Measurements from ENCODE around the gene HPS3.
"Not testable (repeated sequence)": the region's sequence is repeated elsewhere in the genome, so short reads cannot be mapped to it uniquely, and the experiment has no call there.

The HPS3 gene, protein sequence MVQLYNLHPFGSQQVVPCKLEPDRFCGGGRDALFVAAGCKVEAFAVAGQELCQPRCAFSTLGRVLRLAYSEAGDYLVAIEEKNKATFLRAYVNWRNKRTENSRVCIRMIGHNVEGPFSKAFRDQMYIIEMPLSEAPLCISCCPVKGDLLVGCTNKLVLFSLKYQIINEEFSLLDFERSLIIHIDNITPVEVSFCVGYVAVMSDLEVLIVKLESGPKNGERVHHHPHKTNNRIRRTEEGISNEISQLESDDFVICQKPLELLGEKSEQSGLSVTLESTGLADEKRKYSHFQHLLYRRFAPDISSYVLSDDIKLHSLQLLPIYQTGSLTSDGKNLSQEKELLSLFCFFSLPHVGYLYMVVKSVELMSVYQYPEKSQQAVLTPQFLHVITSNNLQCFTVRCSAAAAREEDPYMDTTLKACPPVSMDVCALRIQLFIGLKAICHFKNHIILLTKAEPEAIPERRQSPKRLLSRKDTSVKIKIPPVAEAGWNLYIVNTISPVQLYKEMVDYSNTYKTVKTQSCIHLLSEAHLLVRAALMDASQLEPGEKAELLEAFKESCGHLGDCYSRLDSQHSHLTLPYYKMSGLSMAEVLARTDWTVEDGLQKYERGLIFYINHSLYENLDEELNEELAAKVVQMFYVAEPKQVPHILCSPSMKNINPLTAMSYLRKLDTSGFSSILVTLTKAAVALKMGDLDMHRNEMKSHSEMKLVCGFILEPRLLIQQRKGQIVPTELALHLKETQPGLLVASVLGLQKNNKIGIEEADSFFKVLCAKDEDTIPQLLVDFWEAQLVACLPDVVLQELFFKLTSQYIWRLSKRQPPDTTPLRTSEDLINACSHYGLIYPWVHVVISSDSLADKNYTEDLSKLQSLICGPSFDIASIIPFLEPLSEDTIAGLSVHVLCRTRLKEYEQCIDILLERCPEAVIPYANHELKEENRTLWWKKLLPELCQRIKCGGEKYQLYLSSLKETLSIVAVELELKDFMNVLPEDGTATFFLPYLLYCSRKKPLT

DNA sequence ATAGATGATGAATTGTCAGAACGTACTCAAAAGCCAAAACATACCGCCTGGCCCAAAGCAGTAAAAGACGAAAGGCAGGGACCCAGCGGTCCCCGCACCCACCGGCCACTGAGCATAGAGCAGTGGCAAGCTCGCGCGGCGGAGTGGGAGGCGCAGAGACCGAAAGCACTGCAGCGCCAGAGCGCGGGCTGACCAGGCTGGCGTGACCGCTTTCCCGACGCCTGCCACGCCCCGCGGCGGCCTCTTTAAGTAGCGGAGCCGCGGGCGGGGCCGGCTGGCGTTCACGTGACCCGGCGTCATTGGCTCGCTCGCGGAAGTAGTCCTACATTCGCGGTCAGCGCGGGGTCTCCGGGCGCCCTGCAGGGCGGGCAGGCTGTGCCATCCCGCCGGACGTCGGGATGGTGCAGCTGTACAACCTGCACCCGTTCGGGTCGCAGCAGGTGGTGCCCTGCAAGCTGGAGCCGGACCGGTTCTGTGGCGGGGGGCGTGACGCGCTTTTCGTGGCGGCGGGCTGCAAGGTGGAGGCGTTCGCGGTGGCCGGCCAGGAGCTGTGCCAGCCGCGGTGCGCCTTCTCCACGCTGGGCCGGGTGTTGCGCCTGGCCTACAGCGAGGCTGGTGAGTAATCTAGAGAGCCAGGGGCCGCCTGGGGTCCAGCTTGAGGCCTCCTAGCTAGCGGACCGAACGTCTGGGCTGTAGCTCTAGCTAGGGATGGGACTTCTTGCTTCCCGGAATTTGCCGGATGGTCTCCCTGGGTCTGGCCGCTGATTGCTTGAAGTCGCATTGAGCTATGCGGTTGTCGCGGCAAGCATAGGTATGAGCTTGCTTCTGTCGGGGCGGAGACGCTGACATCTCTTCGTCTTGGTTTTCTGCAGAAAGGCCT, at the start of gene HPS3:
TSS of gene HPS3 (plus strand) at position 313 of the 880 bp plus-strand sequence. CDS start at position 399, 86 bp downstream.
- DNase-seq (ENCODE audit: extremely low read depth in 1 of 2, low read depth in 1 of 2), result peak; percentile 71 to 73

- DNase-seq (ENCODE audit: extremely low read depth in 1 of 2, low read depth in 1 of 2), result no peak
These were observed 49.3 kb upstream of the HPS3 start for GRCh38 chr3:149080011-149080698.

- no peak for DNase-seq (ENCODE audit: extremely low read depth in 1 of 2, low read depth in 1 of 2)
These were observed 48.7 kb upstream of the HPS3 start for GRCh38 chr3:149080699-149081091.

GRCh38 chr3:149081772-149082171, 47.7 kb upstream of the HPS3 start:
- no peak for DNase-seq (ENCODE audit: extremely low read depth in 1 of 2, low read depth in 1 of 2)

DNA sequence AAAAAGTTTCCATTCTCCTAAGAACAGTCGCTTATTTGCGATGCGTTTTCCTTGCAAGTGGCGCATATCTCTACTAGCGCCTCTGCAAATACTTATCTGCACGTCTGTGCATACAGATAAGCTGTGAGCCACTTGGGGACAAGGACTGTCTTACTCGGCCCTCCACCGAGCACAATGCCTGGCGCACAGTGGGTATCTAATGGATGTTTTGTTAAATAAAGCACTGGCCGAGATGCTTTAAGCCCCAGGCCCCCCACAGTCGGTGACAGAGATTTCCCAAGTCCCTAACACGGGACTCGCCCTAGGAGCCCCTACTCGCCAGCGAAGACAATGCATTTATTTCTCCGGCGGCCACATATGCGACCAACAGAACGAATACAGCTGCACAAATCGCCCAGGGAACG, 43.6 kb upstream of the HPS3 start:
- no peak for DNase-seq (ENCODE audit: extremely low read depth in 1 of 2, low read depth in 1 of 2)

DNA sequence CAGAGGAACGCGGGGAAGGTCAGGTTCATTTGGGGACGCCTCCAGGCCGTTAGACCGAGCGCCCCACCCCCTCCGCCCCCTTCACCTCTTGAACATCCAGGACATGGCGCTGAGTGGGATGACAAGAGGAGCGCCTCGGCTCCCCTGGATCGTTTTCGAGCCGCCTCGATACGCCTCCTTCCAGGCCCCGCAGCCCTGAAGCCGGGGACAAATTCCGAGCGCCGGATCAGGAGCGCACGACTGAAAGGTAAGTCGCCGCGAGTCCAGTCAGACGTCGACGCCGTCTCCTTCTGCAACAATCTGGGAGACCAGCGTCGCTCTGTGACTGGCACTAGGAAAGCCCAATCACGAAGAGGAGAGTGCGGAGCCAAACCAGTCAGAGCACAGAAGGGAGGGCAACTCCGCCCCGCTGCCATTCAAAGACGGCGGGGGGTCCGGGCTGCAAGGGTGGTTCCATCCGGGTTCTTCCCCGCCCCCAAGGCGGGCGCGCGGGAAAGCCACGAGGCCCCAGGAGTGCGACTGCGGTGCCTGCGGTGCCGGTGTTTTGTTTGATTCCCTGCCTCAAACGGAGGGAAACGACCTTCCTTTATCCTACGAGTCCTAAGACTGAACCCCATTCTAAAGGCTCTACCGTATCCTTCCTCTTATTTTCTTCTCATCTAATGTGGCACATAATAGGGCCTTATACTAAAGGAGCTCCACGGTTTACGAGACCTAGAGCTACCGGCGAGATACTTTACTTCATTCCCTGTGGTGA, 43.0 kb upstream of the HPS3 start, which contains the start of gene HLTF:
TSS of gene HLTF (minus strand) at position 302 of the 757 bp plus-strand sequence. CDS start at position 105, 197 bp downstream.
- peak; percentile 73 to 85 for DNase-seq (ENCODE audit: extremely low read depth in 1 of 2, low read depth in 1 of 2)

DNA sequence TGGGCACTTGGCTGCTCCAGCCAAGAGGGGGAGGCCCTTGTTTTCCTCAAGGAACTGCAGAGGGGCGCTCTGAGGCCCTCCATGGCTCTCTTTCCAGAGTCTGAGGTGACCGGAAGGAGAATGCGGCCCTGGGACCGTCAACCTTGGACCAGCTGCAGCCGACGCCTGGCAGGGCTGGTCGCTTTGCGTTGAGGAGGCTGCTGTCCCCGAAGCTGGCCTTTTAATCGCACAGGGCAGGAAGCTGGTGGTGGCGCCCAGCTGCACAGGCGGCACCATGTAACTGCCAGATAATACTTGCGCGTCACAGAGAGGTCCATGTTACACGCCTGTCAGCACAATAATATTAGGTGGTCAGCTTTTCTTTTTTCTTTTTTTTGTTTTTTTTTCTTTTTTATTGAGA, 42.2 kb upstream of the HPS3 start:
- no peak for DNase-seq (ENCODE audit: extremely low read depth in 1 of 2, low read depth in 1 of 2)

- no peak for DNase-seq (ENCODE audit: extremely low read depth in 1 of 2, low read depth in 1 of 2)
These were observed 40.0 kb upstream of the HPS3 start for GRCh38 chr3:149089395-149089794.

GRCh38 chr3:149090461-149090860, 39.0 kb upstream of the HPS3 start:
- DNase-seq (ENCODE audit: extremely low read depth in 1 of 2, low read depth in 1 of 2), result no peak

DNA sequence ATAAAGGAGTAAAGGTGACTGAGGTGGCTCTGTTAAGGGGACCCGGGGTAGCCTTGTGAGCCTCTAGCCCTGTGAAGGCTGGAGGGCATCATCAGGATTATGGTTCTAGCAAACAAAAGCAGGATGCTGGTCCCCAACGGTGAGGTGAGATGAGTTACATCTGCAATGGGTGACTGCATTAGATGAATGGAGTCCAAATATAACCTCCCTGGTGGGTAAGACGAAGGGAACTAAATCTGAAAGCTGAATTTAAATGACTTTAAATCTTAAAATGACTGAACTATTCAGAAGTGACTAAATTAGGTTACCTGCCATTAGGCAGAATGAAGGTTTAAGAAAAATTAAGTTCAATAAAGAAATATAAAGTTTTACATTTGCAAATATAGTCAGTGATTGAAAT, 38.5 kb upstream of the HPS3 start:
- DNase-seq (ENCODE audit: extremely low read depth in 1 of 2, low read depth in 1 of 2), result no peak

DNA sequence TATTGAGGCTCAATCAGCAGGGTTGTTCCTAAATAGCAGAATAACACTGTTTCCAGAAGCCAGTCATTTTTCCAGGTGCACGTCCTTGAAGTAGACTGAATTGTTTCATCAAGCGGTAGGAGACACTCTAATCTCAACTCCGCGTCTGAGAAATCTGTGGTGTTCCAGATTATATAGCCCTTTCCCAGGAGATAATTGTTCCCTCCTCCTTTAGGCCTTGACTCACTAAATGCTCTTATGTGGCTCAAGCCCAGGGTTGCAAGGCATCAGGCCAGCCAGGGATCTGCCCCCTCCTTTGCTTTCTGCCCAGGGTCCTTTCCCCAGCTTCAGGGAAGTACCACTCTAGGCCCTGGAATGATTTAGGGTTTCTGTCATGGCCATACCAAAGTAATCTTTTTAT, 37.5 kb upstream of the HPS3 start:
- no peak for DNase-seq (ENCODE audit: extremely low read depth in 1 of 2, low read depth in 1 of 2)

- DNase-seq (ENCODE audit: extremely low read depth in 1 of 2, low read depth in 1 of 2), result no peak
These were observed 34.0 kb upstream of the HPS3 start for GRCh38 chr3:149095487-149095886.

DNA sequence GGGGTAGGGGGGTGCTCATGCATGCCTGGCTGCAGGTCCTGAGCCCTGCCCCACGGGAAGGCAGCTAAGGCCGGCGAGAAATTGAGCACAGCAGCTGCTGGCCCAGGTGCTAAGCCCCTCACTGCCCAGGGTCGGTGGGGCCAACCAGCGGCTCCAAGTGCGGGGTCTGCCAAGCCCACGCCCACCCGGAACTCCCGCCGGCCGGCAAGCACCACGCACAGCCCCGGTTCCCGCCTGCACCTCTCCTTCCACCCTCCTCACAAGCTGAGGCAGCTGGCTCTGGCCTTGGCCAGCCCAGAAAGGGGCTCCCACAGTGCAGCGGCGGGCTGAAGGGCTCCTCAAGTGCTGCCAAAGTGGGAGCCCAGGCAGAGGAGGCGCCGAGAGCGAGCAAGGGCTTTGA, 31.5 kb upstream of the HPS3 start:
- DNase-seq (ENCODE audit: extremely low read depth in 1 of 2, low read depth in 1 of 2), result not testable (repeated sequence)

- no peak for DNase-seq (ENCODE audit: extremely low read depth in 1 of 2, low read depth in 1 of 2)
These were observed 28.3 kb upstream of the HPS3 start for GRCh38 chr3:149101154-149101553.

- no peak for DNase-seq (ENCODE audit: extremely low read depth in 1 of 2, low read depth in 1 of 2)
These were observed 27.8 kb upstream of the HPS3 start for GRCh38 chr3:149101641-149102040.

GRCh38 chr3:149104484-149104883, 25.0 kb upstream of the HPS3 start:
- DNase-seq (ENCODE audit: extremely low read depth in 1 of 2, low read depth in 1 of 2), result no peak

DNA sequence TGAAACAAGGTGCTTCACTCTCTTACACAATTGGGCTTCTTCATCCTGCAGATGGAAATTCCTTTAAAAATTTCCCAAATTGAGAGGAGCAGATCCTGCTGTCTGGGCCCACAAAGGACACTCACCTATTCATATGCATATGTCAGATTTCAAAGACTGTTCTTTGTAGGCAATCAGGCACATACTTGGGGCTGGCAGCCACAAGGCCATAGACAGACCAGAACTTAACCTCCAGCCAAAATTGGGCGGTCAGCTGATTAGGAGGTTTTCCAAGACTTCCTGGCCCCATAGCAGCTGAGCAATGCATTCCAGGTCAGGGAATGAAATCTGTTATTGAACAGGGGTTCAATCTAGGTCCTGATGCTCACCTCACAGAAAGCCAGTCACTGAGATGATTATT, 15.0 kb upstream of the HPS3 start:
- no peak for DNase-seq (ENCODE audit: extremely low read depth in 1 of 2, low read depth in 1 of 2)

DNA sequence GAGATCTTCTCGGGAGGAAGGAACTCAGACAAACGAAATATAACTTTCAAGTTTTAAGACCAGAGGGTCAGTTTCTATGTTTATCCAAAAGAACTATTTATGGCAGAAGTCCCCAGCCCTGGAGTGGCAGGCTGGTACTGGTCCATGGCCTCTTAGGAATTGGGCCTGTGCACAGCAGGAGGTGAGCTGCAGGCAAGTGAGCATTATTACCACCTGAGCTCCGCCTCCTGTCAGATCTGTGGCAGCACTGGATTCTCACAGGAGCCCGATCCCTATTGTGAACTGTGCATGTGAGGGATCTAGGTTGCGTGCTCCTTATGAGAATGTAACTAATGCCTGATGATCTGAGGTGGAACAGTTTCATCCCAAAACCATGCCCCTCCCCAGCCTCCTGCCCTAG, 14.3 kb upstream of the HPS3 start:
- no peak for DNase-seq (ENCODE audit: extremely low read depth in 1 of 2, low read depth in 1 of 2)

DNA sequence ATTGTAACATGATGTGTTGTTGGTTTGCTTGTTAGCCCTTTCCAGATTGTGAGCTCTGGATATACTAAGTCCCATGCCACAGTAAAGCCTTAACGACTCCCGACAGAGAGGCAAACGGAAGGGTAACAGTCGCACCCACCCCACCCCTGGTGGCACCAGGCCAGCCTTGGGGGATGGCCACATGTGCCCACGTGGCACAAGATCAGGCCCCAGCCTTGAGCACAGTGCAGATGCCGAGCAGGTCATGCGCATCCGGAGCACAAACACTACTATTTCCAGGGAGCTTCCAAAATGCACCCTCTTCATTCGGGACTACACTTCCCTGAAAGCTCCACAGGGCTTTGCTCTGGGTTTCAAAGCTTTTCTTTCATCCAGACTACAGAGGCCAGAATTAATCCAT, 10.7 kb upstream of the HPS3 start:
- no peak for DNase-seq (ENCODE audit: extremely low read depth in 1 of 2, low read depth in 1 of 2)

Data from stimulated activated CD8-positive, alpha-beta memory T cell treated with anti-CD3 and anti-CD28 coated beads, Interleukin-7, amount 100 ng/mL, for 48 hours (primary cell).